Lower leg skin (tissue), 4 donors: ENCODE results near the gene OR5A2. TPM values are rescaled to one million over a fixed set of nuclear protein-coding genes. Genes with fewer than 3 reads are reported as not detected.
"Not testable (repeated sequence)": the region's sequence is repeated elsewhere in the genome, so short reads cannot be mapped to it uniquely, and the experiment has no call there.

ENCODE experiments used
- DNase-seq, 2 donors: peaks; one replicate each; pipeline ENCODE4 v3.0.0-alpha.2; 2019; ENCODE audit warnings: low spot score in 2 of 2
- H3K4me3 ChIP-seq: fragments of 200-600 bp; sonication (generic); 2 replicates; pipeline ENCODE4 v1.5.1; 2017; ENCODE audit warnings: mild to moderate bottlenecking, low read depth; ENCODE audit not compliant: poor library complexity, severe bottlenecking
- CTCF ChIP-seq, 3 donors: fragments of 450-650 bp; IDR thresholded peaks; one replicate each; pipeline ENCODE4 v1.5.1; 2016; ENCODE audit warnings: antibody characterized with exemption in 3 of 3, mild to moderate bottlenecking in 3 of 3, moderate library complexity in 2 of 3
- POLR2A ChIP-seq, 2 donors: fragments of 450-650 bp; IDR thresholded peaks; one replicate each; pipeline ENCODE4 v1.6.1; 2016 to 2017; ENCODE audit warnings: antibody characterized with exemption in 2 of 2, mild to moderate bottlenecking in 1 of 2, moderate library complexity in 1 of 2
- whole genome bisulfite sequencing, 2 donors: methylation state at CpG; one replicate each; pipeline ENCODE4 v1.1.5; 2018; 5-methylcytosine and 5-hydroxymethylcytosine counted together
- intact Hi-C: fragments of 100-400 bp; cut with DNase I; formaldehyde crosslinking; loops from one replicate; pipeline ENCODE4 v1.15.0; 2023; ENCODE audit warnings: low total_unique reads
- total RNA-seq, 4 donors: library from RNA; depleted of rRNA; stranded (reverse); fragments of >200 nt; gene quantifications; one replicate each; pipeline ENCODE4 v1.1.0, GENCODE V29; 2016

Gene OR5A2
- total RNA-seq, 4 donors from 2014 or later, result not detected

DNA sequence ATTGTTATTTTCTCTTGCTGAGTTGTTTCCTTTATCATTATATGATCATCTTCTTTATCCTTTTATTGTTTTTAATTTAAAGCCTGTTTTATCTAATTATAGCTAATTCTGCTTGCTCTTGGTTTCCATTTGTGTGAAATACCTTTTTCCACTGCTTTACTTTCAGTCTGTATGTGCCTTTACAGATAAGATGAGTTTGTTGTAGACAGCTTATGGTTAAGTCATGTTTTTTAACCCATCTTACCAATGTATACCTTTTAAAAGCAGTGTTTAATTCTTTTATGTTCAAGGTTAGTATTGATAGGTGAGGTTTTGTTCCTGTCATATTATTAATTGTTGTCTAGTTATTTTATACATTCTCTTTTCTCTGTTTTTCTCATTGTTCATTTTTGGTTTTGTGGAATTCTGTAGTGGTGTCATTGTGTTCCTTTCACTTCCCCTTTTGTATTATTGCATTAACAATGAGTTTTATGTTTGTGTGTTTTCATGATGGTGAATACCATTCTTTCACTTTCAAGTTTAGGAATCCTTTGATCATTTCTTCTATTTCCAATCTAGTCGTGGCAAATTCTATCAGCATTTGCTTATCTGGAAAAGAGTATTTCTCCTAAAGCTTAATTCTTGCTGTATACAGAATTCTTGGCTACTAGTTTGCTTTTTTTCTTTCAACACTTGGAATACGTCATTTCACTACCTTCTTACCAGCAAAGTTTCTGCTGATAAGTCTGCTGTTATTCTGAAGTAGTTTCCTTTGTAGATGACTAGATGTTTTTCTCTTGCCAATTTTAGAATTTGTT is 45.8 kb downstream of the OR5A2 start:
- no peak for DNase-seq
- TF ChIP-seq CTCF (IDR thresholded peaks at IDR 0.05), result no peak
- no peak for TF ChIP-seq POLR2A (IDR thresholded peaks at IDR 0.05)
- H3K4me3 ChIP-seq, result no peak overlapping the region
- 61 to 68% methylated on average over 2 of the region's 2 CpGs for WGBS, 2 donors
- intact Hi-C loops, result no loop called here

GRCh38 chr11:59372324-59372723 is 53.9 kb downstream of the OR5A2 start:
- intact Hi-C loops, H3K4me3 ChIP-seq, DNase-seq: not testable (repeated sequence)
- 43 to 44% methylated on average over 3 of the region's 3 CpGs for WGBS, 2 donors

DNA sequence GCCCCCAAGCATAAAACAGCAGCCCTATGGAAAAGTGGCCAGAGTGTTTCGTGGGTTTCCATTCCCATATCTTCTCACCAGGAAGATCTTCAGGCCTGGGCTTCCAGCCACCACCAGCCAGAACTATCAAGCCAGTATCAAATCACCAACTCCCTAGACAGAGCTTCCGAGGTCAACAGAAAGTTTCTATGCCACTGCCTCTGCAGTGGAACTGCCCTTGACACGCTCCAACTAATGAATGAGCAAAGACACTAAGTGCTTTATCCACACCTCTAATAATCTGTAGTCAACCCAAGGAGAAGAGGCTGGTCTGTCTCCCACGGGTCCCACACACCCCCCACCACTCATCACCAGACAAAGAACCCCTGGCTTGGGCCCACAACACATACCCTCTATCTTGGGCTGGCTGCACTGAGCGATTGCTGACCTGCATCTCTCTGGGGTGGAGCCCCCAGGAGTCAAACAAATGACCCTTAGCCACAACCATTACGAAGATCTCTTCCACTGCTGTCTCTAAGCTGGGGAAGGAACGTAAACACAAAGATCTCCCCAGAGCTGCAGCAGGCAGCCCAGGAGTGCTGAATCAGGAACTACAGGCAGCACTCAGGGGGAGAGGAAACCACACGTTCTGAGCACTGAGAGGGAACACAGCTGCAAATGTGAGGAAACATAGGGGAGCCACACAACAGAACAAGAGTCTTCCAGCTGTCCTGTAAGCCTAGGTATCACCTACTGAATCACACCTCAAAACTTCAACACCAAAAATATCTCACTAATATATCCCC is 57.8 kb downstream of the OR5A2 start:
- no peak for DNase-seq
- TF ChIP-seq CTCF (IDR thresholded peaks at IDR 0.05) (no peak), POLR2A (IDR thresholded peaks at IDR 0.05) (no peak)
- no peak overlapping the region for H3K4me3 ChIP-seq
- intact Hi-C loops, result no loop called here
- WGBS, 2 donors, result 63% methylated on average over 8 of the region's 8 CpGs

Other genes with a start within 250 kb of the OR5A2 start
- gene MPEG1, start 213.5 kb downstream of the OR5A2 start, total RNA-seq, result 1 to 10 TPM; 2.1 to 6.9 (median 3.8) TPM
- not detected for gene OR5AN1, start 67.5 kb downstream of the OR5A2 start, total RNA-seq
- not detected for gene OR5A1, start 10.1 kb upstream of the OR5A2 start, total RNA-seq
- not detected for gene OR4D6, start 30.5 kb upstream of the OR5A2 start, total RNA-seq
- not detected for gene OR4D10, start 46.9 kb upstream of the OR5A2 start, total RNA-seq
- gene OR4D11, start 77.2 kb upstream of the OR5A2 start, total RNA-seq, result not detected
- not detected for gene OR4D9, start 85.1 kb upstream of the OR5A2 start, total RNA-seq
- gene OSBP, start 189.4 kb upstream of the OR5A2 start, total RNA-seq, result 10 to 100 TPM; 42.4 to 52.9 (median 43.8) TPM
- 10 to 100 TPM; 17.4 to 21.7 (median 18.5) TPM for gene PATL1, start 242.6 kb upstream of the OR5A2 start, total RNA-seq